ENCODE results near the gene EXT2. TPM values are rescaled to one million over a fixed set of nuclear protein-coding genes. Genes with fewer than 3 reads are reported as not detected.

The EXT2 gene
- total RNA-seq, 1 experiment from 2014 or later = 114 TPM

DNA sequence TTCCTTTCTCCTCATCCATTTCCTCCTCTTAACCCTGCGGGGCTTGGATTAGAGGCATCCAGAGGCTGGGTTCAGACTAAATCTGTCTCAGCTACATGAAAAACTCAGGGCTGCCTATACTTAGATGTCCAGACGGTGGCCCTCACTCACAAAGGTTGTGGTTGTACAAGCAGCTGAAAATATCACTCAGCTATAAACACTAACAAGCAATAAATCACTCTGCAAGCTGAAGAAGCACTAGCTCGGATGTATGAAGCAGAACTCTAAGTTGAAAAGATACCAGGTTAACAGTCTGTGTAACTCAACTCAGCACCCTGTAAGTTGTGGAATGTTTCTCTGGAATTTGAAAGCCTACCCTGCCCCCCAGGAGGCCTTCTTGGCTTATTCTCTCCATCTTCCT lies 82.9 kb downstream of the EXT2 start:
- DNase-seq (ENCODE audit: low read depth, low spot score) = no peak
- in situ Hi-C loops (cut with HindIII; ENCODE audit: low pct_unique_long_range_greater_than_20kb, low sequenced_read_pairs) = no loop called here

- no peak for DNase-seq (ENCODE audit: low read depth, low spot score)
- in situ Hi-C loops (cut with HindIII; ENCODE audit: low pct_unique_long_range_greater_than_20kb, low sequenced_read_pairs) = no loop called here
Measured at GRCh38 chr11:44179173-44179572, 83.7 kb downstream of the EXT2 start.

DNA sequence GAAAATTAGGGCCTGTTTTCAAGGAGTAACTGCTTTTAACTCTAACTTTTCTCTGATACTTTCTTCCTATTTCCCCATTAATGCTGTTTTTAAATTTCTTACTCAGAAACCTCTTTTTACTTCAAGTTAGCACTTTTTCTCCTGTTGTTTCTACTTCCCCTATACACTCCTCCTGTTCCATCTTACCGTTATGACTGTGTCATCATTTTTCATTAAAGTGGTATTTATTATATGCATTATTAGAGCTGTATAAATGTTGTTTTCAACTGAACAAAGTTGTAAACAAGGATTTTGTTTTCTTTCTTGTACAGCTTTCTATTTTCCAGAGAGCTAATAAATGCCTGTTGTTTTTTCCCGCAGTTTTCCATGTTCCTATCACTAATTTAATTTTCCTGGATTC lies 84.6 kb downstream of the EXT2 start:
- in situ Hi-C loops (cut with HindIII; ENCODE audit: low pct_unique_long_range_greater_than_20kb, low sequenced_read_pairs) = no loop called here
- DNase-seq (ENCODE audit: low read depth, low spot score) = no peak

DNA sequence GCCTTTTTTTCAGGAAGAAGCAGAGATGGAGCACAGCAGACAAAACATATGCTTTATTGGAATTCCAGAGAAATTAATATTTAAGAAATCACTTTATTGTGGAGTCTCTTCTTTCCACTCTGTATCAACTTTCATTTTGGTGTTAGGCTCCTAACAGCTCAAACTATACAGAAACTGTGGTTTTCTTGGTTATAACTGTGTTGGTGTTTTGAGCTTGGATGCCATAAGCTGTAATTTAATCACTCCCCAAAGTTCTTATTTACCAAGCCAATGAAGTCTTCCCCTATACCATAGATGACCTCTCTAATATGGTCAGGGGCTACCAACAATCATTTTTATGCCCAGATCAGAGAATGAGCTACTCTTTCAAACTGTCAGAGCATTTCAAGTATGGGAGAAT lies 90.0 kb downstream of the EXT2 start:
- DNase-seq (ENCODE audit: low read depth, low spot score) = no peak
- in situ Hi-C loops (cut with HindIII; ENCODE audit: low pct_unique_long_range_greater_than_20kb, low sequenced_read_pairs) = no loop called here

DNA sequence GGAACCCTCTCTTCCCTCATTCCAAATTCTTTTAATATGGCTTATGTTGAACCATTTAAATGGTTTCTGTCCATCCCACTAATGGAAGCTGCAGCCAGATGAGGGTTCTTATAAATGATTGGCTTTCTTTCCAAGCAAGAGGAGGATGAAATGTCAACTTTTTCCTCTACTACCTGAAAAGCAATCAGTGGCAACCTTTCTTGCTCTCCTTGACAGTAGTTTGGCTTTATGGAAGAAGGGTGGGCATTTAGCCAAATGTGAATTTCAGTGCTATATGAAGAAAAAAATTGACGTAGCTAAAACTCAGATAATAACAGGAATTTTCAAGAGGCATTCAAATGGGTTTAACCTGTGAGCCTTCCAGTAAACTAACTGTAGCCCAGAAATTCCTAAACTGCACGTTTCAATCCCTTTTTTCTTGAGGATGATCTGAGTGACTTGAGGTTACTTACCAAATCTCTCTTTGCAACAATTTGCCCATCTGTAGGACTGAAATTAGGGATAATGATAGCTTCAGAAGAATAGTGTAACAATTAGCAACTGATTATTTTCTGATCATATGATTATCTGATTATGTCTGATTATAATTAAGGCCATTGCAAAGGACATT lies 90.9 kb downstream of the EXT2 start:
- in situ Hi-C loops (cut with HindIII; ENCODE audit: low pct_unique_long_range_greater_than_20kb, low sequenced_read_pairs) = no loop called here
- no peak for DNase-seq (ENCODE audit: low read depth, low spot score)

DNA sequence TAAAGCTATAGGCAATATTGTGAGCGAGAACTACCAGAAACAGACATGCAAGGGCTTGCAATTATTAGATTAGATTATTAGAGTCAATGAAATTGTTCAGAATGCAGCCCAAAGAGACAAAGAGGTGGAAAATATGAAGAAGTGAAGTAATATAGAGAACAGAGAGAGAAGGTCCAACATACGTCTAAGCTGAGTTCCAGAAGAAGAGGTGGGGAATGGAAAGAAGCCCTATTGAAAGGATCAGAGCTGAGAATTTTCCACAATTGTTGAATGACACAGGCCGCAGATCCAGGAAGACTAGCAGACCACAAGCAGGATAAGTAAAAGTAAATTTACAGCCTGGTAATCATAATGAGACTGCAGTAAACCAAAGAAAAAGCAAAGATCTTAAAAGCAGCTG lies 93.2 kb downstream of the EXT2 start:
- in situ Hi-C loops (cut with HindIII; ENCODE audit: low pct_unique_long_range_greater_than_20kb, low sequenced_read_pairs) = no loop called here
- no peak for DNase-seq (ENCODE audit: low read depth, low spot score)

DNA sequence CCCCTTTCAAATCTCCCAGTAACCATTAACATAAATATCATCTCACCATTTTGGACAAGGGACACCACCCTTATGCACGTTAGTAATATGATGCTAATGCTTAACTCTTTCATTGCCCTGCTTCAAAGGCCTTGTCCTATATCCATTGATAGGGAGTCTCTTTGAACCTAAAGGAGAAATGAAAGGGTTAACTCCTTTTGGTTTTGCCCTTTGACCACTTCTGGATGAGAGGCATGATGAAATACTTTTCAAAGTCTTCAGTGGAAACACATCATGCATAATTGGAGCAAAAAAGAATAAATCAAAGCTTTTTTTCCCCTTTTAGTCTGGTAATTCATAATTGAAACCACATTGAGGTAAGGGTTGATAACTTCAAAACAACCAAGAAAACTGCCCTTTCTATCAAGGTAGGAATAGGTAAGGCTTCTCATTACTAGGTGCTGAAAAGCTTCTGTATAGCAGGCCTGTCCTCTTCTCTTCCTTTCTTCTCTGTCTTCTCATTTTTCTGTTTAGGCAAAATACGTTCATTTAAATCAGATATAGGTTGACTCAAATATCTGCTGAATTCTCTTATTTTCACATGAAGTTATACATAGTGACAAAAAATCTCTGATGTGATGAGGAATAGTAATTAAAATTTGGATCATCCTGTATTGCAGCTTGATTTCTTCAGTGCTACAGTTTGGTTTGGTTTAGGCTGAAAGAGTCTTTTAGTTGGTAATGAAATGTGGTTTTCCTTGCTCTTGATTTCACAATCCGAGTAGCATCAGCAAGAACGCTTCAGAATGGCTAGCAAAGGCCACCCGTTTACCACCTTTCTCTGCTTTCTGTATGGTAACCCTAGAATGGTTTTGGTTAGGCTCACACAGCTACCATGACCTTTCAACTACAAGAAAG lies 94.8 kb downstream of the EXT2 start:
- in situ Hi-C loops (cut with HindIII; ENCODE audit: low pct_unique_long_range_greater_than_20kb, low sequenced_read_pairs) = no loop called here
- no peak for DNase-seq (ENCODE audit: low read depth, low spot score)

GRCh38 chr11:44190883-44191230 lies 95.4 kb downstream of the EXT2 start:
- in situ Hi-C loops (cut with HindIII; ENCODE audit: low pct_unique_long_range_greater_than_20kb, low sequenced_read_pairs) = no loop called here

DNA sequence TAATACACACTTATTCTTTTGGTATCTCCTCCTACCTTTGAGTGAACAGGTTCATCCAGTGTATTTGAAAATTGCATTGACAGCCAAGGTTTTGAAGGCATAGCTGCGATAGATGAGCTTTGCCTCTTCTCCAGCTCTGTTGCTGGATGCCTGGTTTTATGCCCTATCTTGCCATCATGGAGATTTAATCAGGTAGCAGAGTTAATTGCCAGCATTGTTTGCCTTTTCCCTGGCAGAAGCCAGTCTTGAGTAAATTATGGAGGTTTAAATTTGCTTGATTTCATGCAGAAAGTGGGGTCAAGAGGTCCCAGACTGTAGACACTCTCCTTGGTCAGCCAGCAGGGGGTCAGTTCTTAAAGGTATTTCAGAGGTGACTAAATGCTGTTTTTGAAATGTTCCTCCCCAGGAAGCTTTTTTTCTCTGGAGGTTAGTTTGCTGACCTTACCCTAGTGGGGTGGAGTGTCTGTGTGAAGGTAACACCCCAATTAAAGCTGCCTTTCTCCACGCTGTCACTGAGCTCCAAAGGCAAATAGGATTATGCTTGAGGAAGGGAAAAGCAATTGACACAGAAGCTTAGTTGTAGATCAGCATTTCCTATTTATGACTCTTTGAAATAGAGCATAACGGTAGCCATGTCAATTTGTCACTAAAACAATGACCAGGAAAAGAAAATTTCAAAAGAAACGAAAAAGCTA lies 96.0 kb downstream of the EXT2 start:
- in situ Hi-C loops (cut with HindIII; ENCODE audit: low pct_unique_long_range_greater_than_20kb, low sequenced_read_pairs) = no loop called here
- DNase-seq (ENCODE audit: low read depth, low spot score) = no peak

More at GRCh38 chr11:44190883-44191230, 95.4 kb downstream of the EXT2 start:
- DNase-seq (ENCODE audit: low read depth, low spot score) = no peak

- in situ Hi-C loops (cut with HindIII; ENCODE audit: low pct_unique_long_range_greater_than_20kb, low sequenced_read_pairs) = no loop called here
- DNase-seq (ENCODE audit: low read depth, low spot score) = no peak
Measured at GRCh38 chr11:44192017-44192385, 96.5 kb downstream of the EXT2 start.

DNA sequence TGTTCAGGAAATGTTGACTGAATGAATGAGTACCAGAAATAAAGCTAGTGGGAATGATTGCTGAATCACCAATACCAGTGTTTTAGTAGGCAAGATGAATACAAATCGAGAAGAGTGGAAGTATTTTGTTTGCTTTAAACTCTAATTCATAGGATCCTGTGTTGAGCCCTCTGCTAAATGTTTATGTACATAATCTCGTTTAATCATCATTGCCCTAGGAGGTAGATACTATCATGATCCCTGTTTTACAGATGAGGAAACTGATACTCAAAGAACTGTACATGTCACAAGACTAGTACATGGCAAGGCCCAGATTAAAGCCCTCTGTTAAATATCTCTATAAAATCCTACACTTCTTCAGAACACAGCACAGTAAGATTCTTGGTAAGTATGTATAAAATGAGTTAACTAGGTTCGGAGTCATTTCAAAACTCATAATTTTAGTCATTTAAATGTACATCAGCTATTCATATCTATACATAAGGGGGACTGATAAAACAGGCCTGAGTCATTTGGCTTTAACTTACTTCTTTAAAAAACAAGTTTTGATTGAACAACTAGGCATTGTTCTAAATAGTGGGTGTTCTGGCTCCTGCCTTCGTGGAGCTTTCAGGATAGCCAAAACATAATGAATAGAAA lies 97.1 kb downstream of the EXT2 start:
- DNase-seq (ENCODE audit: low read depth, low spot score) = no peak
- in situ Hi-C loops (cut with HindIII; ENCODE audit: low pct_unique_long_range_greater_than_20kb, low sequenced_read_pairs) = no loop called here

DNA sequence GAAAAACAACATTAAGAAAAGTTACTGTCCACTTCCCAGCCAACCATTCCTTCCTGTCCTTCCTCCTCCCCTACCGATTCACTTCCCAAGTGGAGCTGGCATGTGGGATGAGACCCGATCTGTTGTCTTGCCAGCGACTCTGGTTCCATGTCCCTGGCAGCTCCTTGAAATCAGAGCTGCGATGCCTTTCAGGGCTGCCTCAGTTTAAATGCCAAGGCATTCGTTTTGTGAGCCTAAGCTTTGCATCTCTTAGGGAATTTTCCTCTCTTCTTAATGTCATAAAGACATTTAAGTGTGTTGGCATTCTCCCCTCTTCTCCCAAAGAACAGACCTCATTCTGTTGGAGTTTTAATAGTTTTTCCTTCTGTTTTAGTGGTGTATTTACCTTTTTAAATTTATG lies 98.4 kb downstream of the EXT2 start:
- no peak for DNase-seq (ENCODE audit: low read depth, low spot score)
- in situ Hi-C loops (cut with HindIII; ENCODE audit: low pct_unique_long_range_greater_than_20kb, low sequenced_read_pairs) = no loop called here

GRCh38 chr11:44198146-44198724 lies 102.8 kb downstream of the EXT2 start:
- no peak for DNase-seq (ENCODE audit: low read depth, low spot score)
- in situ Hi-C loops (cut with HindIII; ENCODE audit: low pct_unique_long_range_greater_than_20kb, low sequenced_read_pairs) = no loop called here

- DNase-seq (ENCODE audit: low read depth, low spot score) = no peak
- in situ Hi-C loops (cut with HindIII; ENCODE audit: low pct_unique_long_range_greater_than_20kb, low sequenced_read_pairs) = no loop called here
Measured at GRCh38 chr11:44199298-44199697, 103.8 kb downstream of the EXT2 start.

DNA sequence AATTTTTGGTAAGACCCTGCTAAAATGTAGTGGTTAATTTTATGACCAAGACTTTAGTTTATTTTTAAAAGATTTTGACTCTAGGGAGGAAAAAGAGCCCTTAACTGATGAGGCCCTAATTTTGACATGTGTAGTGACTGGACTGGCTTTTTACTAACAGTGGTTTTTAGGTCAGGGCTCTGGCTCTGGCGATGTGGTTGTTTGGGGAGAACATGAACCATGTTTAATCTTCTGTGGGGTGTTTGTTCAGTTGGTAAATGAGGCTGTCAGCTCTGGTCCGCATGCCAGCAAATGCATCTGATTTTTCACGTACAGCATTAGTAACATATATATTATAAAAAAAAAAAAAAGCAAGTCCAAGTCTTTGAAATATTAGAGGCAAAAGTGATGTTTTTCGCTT lies 104.3 kb downstream of the EXT2 start:
- in situ Hi-C loops (cut with HindIII; ENCODE audit: low pct_unique_long_range_greater_than_20kb, low sequenced_read_pairs) = no loop called here
- no peak for DNase-seq (ENCODE audit: low read depth, low spot score)

GRCh38 chr11:44203270-44204043 lies 108.0 kb downstream of the EXT2 start:
- in situ Hi-C loops (cut with HindIII; ENCODE audit: low pct_unique_long_range_greater_than_20kb, low sequenced_read_pairs) = no loop called here
- DNase-seq (ENCODE audit: low read depth, low spot score) = no peak

GRCh38 chr11:44205352-44205751 lies 109.9 kb downstream of the EXT2 start:
- DNase-seq (ENCODE audit: low read depth, low spot score) = no peak
- in situ Hi-C loops (cut with HindIII; ENCODE audit: low pct_unique_long_range_greater_than_20kb, low sequenced_read_pairs) = no loop called here
